ENCODE measurements around the gene CERK. TPM values are rescaled to one million over a fixed set of nuclear protein-coding genes. Genes with fewer than 3 reads are reported as not detected.

The CERK gene
- total and polyA plus RNA-seq, 4 donors = 7.9 to 24.3 (median 10.2) TPM

- no peak for TF ChIP-seq TAF1 (conservative IDR thresholded peaks at IDR 0.05)
- no peak for TF ChIP-seq EGR1 (IDR thresholded peaks at IDR 0.05; ENCODE audit: low read depth in 2 of 2)
- TF ChIP-seq ZBTB33 (IDR thresholded peaks at IDR 0.05) = peak; percentile 16
- TF ChIP-seq FOXA2 (IDR thresholded peaks at IDR 0.05) = no peak
- TF ChIP-seq YY1 (IDR thresholded peaks at IDR 0.05) = peak; percentile 54
- TF ChIP-seq MAX (IDR thresholded peaks at IDR 0.05) = peak; percentile 39
Measured at GRCh38 chr22:46758867-46759290, 20.8 kb upstream of the CERK start (continued).

GRCh38 chr22:46758121-46758520, 20.1 kb upstream of the CERK start:
- Histone ChIP-seq H3K27ac (ENCODE audit: low read depth in 1 of 2, low read length in 2 of 2) (peak overlapping the region; percentile 22 to 39), H3K9ac (ENCODE audit: low read depth in 1 of 2, low read length in 2 of 2) (no peak overlapping the region)
- 79% methylated on average over 1 of the region's 1 CpG for WGBS

More at GRCh38 chr22:46758121-46758520, 20.1 kb upstream of the CERK start:
- Histone ChIP-seq H3K4me3 (ENCODE audit: low read depth in 1 of 3, low read length in 3 of 3) (no peak overlapping the region), H3K27me3 (ENCODE audit: control insufficient read depth in 4 of 4, insufficient read depth in 4 of 4, low read length in 3 of 4) (no peaks in the 10 kb centered on the region), H3K9me3 (ENCODE audit: control insufficient read depth in 4 of 4, low read length in 3 of 4) (no peaks in the 10 kb centered on the region), H3K4me1 (ENCODE audit: control insufficient read depth in 4 of 4, insufficient read depth in 4 of 4, low read length in 3 of 4) (peaks cover 13 to 45% (median 33%) of the 10 kb centered on the region in 4 donors), H3K36me3 (ENCODE audit: control insufficient read depth in 4 of 4, insufficient read depth in 3 of 4, low read depth in 1 of 4, low read length in 3 of 4) (no peaks in the 10 kb centered on the region)
- DNase-seq (ENCODE audit: low spot score) = no peak
- no peak for TF ChIP-seq MAX (IDR thresholded peaks at IDR 0.05)
- no peak for TF ChIP-seq YY1 (IDR thresholded peaks at IDR 0.05)
- TF ChIP-seq CTCF (IDR thresholded peaks at IDR 0.05; ENCODE audit: low read depth, low read length, missing input control) = no peak
- TF ChIP-seq FOXA2 (IDR thresholded peaks at IDR 0.05) = no peak
- no peak for TF ChIP-seq HNF4A (conservative IDR thresholded peaks at IDR 0.05)
- TF ChIP-seq TAF1 (conservative IDR thresholded peaks at IDR 0.05) = no peak
- no peak for TF ChIP-seq GABPA (IDR thresholded peaks at IDR 0.05 in 1 of 2, conservative IDR thresholded peaks at IDR 0.05 in 1 of 2)
- TF ChIP-seq RXRA (IDR thresholded peaks at IDR 0.05) = no peak
- TF ChIP-seq EGR1 (IDR thresholded peaks at IDR 0.05; ENCODE audit: low read depth in 2 of 2) = no peak
- no peak for TF ChIP-seq FOXA1 (IDR thresholded peaks at IDR 0.05)
- TF ChIP-seq SP1 (IDR thresholded peaks at IDR 0.05) = no peak
- TF ChIP-seq HNF4G (IDR thresholded peaks at IDR 0.05) = no peak
- no peak for TF ChIP-seq RAD21 (IDR thresholded peaks at IDR 0.05)
- TF ChIP-seq JUND (IDR thresholded peaks at IDR 0.05) = no peak
- TF ChIP-seq ZBTB33 (IDR thresholded peaks at IDR 0.05) = no peak
- no peak for TF ChIP-seq REST (IDR thresholded peaks at IDR 0.05)
- no peak for TF ChIP-seq NR2F2 (IDR thresholded peaks at IDR 0.05)
- TF ChIP-seq ATF3 (IDR thresholded peaks at IDR 0.05) = no peak
